PFSK-1 (cell line): ENCODE measurements around the gene ZBP1.

ENCODE experiments used
- FOXP2 ChIP-seq: optimal IDR thresholded peaks from 2 replicates; pipeline ENCODE3; 2011; ENCODE audit warnings: borderline replicate concordance, control low read depth, inconsistent platforms; ENCODE audit not compliant: insufficient read depth; ENCODE audit errors: extremely low read length, extremely low read depth
- POLR2AphosphoS5 ChIP-seq: IDR thresholded peaks from 2 replicates; pipeline ENCODE4 v1.6.1; 2012; ENCODE audit warnings: low read depth, mild to moderate bottlenecking, control low read depth, low read length, moderate library complexity
- REST ChIP-seq, 2 experiments: IDR thresholded peaks; 2 replicates each; pipeline versions ENCODE4 v1.6.1 to v1.8.0; 2011 to 2012; ENCODE audit warnings: low read depth in 2 of 2, low read length in 2 of 2, control low read depth in 1 of 2, inconsistent platforms in 1 of 2, mild to moderate bottlenecking in 1 of 2, moderate library complexity in 1 of 2; ENCODE audit not compliant: insufficient read depth in 1 of 2
- SIN3A ChIP-seq: IDR thresholded peaks from 2 replicates; pipeline ENCODE4 v1.6.1; 2012; ENCODE audit warnings: mild to moderate bottlenecking, low read length, moderate library complexity, borderline replicate concordance; ENCODE audit not compliant: insufficient read depth
- TAF1 ChIP-seq: IDR thresholded peaks from 2 replicates; pipeline ENCODE4 v1.6.1; 2012; ENCODE audit warnings: low read length, control low read depth, borderline replicate concordance; ENCODE audit not compliant: insufficient read depth

ZBP1 gene

DNA sequence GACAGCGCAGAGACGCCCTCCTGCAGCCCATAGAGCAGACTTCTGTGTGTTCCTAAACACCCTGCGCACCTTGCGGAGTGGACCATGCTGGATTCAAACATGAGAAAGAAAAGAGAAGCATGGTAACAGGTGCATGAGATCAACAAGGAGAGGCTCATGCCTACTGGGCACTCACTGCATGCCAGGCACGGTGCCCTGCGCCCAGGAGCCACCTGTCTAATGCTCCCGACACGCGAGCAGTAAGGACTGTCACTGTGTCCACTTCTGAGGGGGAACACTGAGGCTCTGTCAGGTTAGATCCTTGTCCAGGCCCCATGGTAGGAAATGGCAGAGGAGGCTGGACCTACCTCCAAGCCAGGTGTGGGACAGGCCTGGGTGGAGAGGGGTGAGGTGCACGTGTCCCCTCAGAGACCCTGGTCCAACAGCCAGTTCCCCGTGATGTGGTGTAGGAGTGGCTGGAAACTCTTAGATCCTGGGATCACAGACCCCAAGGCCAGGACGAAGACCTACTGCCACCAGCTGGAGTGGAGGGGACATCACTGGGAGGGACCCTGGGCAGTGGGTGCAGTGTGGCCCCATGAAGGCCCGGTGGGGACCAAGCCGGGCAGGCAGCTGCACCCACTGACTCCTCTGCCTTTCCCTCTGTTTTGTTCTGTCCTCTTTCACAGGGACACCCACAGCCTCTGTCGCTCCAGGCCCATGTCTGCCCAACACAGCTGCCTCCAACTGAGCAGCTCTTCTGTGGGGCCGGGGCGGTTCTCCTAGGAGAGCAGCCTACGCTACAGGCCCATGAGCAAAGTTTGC lies 29.5 kb downstream of the ZBP1 start:
- no peak for TF ChIP-seq FOXP2
- TF ChIP-seq REST (IDR thresholded peaks at IDR 0.05; ENCODE audit: insufficient read depth in 1 of 2, low read depth in 2 of 2, low read length in 2 of 2): no peak
- TF ChIP-seq SIN3A: no peak
- TF ChIP-seq POLR2AphosphoS5: no peak
- TF ChIP-seq TAF1: no peak

- TF ChIP-seq REST (IDR thresholded peaks at IDR 0.05; ENCODE audit: insufficient read depth in 1 of 2, low read depth in 2 of 2, low read length in 2 of 2) (no peak), SIN3A (no peak)
Observed at GRCh38 chr20:57589728-57590484, 30.3 kb downstream of the ZBP1 start.

DNA sequence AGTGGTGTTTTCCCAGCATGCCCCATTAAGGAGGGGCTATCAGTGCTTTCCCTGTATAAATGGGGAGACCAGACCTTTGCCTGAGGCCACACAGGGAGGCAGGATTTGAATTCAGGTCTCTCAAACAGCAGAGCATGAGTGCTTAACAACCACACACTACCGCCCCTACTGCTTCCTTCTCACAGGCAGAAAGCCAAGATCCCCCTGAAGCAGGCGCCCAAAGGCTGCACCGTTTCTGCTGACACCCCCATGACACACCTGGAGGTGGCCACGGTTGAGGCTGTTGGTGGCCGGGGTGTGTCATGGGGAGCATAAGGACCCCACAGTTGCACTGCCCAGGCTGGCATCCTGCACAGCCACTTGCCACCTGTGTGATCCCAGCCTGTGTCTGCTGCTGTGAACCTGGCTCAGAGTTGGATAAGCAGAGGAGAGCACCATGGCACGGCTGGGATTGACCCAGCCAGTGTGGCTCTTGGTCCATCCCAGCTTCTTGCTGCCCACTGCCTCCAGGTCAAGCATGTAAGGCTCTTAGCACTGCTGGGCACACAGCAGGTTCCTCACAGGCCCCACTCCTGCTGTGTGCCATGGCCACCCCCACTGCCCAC lies 31.0 kb downstream of the ZBP1 start:
- TF ChIP-seq TAF1: no peak
- no peak for TF ChIP-seq FOXP2
- TF ChIP-seq POLR2AphosphoS5: no peak
- TF ChIP-seq REST (IDR thresholded peaks at IDR 0.05; ENCODE audit: insufficient read depth in 1 of 2, low read depth in 2 of 2, low read length in 2 of 2): no peak
- no peak for TF ChIP-seq SIN3A

- TF ChIP-seq SIN3A (no peak), FOXP2 (no peak), TAF1 (no peak), REST (IDR thresholded peaks at IDR 0.05; ENCODE audit: insufficient read depth in 1 of 2, low read depth in 2 of 2, low read length in 2 of 2) (no peak), POLR2AphosphoS5 (no peak)
Observed at GRCh38 chr20:57588596-57588995, 31.6 kb downstream of the ZBP1 start.
